Stimulated activated CD4-positive, alpha-beta T cell treated with anti-CD3 and anti-CD28 coated beads, Interleukin-4, amount 100 ng/mL, for 1 hour (primary cell): Measurements from ENCODE around the gene NT5C.

ENCODE experiments used
- DNase-seq: peaks from one replicate; pipeline ENCODE4 v3.0.0-alpha.2; 2020

Gene NT5C

DNA sequence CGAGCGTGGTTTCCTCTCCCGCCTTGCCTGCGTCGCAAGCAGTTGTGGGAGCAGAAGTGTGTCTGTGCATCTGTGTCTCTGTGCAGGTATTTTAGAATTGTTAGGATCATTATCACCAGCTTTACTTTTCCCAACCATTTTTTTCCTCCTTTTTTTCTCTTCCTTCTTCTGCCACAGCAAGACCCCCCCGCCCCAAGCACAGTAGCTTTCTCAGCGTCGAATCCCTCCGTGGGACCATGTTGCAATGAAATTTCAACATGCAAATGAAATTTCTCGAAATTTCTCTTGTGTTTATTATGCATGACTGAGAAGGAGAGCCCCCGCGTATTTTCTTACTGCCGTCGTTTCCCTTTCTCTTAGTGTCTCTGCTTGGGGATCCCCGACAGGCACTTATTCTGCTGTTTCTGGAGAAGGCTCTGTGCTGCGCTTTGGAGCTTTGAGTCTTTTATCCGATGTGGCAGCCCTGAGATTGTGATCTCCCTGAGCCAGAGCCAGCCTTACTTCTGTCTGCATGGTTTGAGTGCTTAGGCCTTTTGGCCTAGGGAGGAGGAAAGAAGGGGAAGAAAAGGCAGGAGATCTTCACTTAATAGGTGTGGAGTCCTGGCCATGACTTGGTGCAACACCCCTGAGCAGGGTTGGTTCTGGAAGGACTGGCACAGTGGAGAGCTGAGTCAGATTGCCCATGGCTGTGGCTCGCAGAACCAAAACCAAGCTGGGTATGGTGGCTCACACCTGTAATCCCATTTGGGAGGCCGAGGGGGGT lies 16.8 kb downstream of the NT5C start:
- DNase-seq, result no peak

DNA sequence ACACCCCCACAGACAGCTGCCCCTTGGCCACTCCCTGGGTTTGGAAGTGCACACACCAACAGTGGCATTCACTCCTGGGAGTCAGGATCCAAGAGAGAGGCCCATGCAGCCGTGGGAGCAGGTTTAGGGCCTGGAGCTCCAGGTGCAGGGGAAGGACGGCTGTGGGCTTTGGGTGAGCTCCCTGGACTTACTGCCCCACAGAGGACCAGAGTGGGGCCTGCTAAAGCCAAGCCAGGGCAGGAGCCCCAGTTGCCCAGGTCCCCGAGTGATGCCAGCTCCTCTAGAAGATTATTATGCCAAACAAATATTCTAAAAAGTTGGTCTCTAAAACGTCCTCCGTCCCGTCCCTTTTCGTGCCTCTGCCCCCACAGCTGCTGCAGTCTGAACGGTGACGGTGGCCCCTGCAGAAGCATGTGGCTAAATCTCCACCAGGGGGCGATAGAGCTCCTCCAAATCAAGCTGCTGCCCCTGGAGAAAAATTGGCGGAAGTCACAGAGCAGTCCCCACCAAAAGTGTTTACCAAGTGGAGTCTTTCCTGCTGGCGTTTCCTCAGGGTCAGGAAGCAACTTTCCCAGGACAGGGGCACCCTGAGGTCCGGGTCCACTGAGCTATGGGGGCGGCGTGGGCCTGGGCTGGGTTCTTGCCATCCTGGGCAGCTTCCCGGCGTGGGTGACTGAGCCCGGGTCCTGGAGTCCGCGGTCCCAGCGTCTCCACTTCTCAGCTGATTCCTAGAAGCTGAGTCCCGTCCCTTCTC lies 17.6 kb downstream of the NT5C start:
- peak; percentile 83 for DNase-seq

DNA sequence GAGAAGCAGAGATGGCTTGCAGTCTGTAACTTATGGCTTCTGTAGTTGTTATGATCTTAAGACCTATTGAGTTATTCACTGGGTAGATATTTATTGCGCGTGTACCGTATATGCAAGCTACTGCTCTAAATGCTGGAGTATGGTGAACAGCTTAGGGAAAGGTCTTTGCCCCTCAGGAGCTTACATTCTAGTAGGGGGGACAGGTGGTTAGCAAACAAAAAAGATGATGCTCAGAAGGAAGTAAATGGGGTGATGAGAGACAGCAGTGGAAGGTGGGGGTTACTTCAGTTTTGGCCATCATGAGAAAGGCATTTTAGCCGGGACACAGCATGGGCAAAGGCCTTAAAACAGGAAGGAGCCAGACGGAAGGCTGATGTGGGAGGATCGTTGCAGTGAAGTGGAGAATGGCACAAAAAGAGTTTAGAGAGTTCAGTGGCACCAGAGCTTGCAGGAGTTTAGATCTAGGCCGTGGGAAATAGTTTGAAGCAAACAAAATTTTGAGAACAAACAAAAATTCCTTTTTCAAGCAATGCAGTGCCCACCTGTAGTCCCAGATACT lies 19.7 kb downstream of the NT5C start:
- DNase-seq, result no peak

DNA sequence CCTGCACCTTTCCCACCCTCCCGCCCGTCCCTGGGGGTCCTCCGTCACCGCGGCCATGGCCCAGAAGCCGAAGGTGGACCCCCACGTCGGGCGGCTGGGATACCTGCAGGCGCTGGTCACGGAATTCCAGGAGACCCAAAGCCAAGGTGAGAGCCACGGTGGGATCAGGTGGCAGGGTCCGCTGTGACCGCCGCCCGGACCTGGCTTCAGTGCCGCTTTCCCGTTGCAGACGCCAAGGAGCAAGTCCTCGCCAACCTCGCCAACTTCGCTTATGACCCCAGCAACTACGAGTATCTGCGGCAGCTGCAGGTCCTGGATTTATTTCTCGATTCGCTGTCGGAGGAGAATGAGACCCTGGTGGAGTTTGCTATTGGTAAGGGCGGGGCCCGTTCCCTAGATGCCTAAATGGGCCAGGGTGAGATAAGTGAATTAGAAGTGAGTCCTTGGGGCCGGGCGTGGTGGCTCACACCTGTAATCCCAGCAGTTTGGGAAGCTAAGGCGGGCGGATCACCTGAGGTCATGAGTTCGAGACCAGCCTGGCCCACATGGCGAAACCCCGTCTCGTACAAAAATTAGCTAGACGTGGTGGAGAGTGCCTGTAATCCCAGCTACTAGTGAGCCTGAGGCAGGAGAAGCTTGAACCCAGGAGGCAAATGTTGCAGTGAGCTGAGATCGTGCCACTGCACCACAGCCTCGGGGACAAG lies 21.2 kb downstream of the NT5C start:
- DNase-seq, result no peak

DNA sequence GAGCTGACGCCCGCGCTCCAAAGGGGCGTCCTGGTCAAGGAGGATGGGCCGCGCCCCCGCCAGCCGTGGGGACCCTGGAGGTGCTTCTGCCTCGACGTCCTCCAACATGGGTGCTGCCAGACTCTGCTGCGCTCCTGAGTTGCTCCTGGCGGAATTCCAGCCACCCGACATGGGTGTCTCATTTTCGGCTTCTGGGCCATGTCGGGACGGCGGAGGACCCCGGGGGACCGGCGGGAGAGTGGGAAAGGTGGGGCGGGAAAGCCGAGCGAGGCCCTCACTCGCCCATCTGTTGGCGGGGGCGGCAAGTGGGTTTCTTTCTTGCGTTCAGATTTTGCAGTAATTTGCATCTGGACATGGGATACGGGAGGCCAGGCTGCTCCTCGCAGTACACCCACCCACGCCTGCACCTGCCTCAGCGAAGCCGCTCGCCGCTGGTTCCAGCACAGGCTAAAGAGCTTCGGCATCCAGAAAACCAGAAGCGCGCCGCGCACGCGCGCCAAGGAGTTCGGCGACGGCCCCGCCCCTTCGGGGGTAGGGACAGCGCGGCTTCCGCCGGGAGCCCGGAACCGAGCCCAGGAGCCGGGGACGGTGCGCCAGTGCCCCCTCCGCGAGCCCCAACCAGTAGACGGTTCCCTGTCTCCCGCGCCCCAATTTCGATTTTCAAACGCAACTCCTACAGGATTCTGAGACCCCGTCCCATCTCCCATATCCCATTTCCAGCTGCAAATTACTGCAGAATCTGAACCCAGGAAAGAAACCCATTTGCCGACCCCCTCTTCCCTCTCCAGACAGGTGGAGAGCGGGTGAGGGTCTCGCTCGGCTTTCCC lies 21.9 kb downstream of the NT5C start, which contains the start of gene ARMC7:
Gene ARMC7 (plus strand): TSS at position 563 of the 827 bp plus-strand sequence. CDS start 320 bp downstream, outside the sequence.
- peak; percentile 93 for DNase-seq

DNA sequence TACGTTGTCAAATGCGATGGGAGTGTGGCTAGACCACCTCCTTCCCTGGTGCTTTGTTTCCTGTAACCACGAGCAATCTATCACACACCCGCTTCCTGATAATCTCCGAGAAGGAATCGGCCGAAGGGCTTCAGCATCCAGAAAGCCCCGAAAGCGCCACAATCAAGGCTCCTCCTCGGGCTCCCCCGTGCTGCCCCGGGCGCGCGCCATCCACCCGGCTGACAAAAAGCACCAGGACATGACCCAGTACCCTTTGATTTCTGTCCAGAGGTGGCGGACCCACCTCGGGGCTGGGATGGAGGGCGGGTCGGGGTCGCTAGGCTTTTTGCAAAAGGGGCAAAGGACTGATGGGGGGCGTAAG lies 22.5 kb downstream of the NT5C start:
- no peak for DNase-seq

DNA sequence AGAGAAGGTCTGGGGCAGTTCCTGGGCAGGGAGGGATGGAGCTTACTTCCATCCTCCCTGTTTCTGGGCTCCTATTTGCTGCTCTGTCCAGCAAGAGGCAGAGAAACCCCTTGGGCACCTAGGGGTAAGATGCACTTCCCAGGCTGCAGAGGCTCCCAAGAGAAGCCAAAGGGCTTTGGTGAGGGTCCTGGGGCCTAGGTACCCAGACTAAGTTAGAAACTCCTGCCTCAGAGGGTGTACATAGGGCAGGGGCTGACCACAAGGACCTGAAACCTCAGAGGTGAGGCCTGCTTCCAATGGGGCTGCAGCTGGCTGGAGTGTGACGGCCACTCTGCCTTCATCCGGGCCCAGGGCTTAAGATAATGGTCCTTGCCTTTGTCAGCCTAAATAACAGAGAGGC lies 23.3 kb downstream of the NT5C start:
- DNase-seq, result no peak

DNA sequence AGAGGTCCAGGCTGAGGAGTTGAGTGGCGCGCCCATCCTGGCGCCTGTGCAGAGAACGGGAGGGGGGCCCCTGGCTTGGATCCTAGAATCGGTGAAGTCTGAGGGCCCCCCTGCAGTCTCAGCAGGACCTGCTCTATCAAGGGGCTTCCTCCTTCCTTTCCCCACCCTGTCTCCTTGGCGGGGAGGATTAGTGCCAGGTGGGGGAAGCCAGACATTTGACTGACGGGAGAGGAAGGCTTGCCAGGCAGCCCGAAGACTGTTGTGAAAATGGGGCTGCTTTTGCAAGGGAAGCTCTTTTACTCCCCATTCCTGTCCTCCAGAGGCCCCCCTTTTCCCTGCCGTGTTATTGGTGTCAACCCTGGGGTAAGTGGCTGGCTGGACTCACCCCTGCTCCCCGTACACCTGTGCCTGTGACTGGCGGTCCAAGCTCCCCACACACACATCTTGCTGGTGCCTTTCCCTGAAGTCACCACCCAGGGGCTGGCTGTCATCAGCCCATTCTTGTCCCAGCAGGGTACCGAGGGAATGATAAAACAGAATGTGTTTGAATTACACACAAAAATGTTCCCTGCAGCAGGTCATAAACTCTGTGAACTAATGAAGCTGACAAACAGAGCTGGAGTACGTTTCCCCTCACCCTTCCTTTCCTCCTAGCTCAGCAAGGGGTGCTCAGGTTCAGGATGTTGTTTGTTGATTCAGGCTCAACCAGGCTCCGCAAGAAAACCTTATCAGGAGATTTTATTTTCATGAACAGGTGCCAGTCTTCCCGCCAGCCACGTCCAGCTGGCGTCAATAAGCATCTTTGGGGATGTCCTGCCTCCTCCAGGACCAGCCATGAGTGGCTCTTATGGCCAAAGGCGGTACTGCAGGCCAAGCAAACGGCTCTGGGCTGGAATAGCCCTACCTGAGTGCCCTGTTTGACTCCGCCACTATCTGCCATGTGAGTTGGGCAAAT lies 26.1 kb downstream of the NT5C start:
- no peak for DNase-seq

DNA sequence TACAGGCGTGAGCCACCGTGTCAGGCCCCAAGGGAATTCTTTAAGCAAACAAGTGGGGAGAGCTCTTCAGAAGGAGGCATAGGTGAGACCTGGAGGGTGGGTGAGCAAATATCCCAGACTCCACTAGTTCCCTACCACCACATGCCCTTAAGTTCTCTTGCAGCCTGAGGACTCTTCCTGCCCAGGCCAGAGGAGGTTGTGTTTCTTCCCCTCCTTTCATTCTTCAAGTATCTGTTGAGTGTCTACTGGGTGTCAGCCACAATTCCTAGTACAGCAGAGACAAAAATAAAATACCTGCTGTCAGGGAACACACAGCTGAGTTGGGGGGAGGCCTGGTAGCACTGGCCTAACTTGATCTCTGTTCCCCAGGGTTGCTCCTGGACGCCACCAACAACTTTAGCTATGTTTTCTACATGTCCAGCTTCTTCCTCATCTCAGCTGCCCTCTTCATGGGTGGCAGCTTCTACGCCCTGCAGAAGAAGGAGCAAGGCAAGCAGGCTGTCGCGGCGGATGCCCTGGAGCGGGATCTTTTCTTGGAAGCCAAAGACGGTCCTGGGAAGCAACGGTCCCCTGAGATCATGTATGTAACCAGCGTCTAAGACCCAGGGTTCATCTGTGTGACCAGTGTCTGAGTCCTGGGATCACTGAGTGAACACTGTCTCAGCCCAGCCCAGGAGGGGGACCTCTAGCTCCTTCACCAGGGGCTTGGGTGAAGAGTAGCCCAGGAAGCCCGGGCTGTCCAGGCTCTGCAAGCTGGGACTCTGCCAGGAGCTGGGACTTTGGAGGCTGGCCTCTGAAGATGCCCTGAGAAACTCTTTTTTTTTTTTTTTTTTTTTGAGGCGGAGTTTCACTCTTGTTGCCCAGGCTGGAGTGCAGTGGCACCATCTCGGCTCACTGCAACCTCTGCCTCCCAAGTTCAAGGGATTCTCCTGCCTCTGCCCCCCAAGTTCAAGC lies 27.7 kb downstream of the NT5C start:
- no peak for DNase-seq

DNA sequence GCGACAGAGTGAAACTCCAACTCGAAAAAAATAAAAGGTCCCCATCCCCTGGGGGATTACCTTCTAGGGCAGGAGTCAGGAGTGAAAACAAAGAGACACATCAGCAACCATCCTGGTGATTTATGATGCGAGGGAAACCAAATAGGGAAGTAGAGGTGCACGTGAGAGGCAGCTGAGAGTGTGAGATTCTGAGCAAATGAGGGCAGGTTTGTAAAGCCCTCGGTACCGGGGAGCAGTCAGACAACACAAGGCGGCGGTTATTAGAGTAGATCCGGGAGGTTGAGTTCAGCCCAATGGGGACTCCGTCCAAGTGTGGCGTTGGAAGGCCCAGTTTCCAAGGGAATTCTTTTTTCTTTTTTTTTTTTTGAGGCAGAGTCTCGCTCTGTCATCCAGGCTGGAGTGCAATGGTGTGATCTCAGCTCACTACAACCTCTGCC lies 29.1 kb downstream of the NT5C start:
- DNase-seq, result no peak

DNA sequence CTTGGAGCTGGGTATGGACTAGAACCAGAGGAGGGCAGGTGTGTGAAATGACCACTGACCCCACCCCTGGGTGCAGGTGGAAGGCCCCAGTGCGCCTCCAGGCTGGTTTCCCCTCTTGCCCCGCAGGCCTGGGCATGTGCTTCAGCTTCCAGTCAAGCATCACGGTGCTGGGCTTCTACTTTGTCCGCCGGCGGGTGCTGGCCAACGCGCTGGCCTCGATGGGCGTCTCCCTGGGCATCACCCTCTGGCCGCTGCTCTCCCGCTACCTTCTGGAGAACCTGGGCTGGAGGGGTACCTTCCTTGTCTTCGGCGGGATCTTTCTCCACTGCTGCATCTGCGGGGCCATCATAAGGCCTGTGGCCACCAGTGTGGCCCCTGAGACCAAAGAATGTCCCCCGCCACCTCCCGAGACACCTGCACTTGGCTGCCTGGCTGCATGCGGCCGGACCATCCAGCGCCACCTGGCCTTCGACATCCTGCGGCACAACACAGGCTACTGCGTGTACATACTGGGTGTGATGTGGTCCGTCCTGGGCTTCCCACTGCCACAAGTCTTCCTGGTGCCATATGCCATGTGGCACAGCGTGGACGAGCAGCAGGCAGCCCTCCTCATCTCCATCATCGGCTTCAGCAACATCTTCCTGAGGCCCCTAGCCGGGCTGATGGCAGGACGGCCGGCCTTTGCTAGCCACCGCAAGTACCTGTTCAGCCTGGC lies 31.5 kb downstream of the NT5C start:
- DNase-seq, result no peak

DNA sequence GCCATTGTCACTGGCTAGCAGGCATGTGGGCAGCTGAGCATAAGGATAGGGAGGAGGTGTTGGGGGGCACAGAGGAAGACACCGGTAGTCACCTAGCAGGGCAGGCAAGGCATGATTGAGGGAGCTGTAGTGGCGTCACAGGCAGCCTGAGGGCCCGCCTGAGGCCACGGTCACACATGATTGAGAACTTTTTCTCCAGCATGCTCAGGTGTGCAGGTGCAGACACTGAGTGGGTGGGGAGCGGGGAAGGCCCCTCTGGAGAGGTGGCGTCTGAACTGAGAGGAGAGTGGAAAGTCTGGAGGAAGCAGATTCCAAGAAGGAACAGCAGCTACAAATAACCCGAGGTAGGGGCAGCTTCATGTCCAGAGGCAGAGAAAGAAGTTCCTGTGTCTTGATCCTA lies 32.7 kb downstream of the NT5C start:
- DNase-seq, result no peak

DNA sequence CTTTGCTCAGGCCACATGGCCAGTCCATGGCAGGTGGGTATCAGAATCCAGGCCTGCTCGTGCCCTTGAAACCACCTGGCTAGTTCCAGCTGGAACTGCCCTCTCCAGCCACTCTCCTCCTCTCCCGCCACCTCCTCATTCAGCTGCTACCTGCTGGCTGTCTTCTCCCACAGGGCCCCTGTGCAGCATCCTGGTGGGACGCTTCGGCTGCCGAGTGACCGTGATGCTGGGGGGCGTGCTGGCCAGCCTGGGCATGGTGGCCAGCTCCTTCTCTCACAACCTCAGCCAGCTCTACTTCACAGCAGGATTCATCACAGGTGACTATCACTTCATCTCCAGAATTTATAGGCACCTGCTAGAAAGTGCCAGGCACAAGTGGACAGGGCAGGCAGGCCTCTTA lies 33.7 kb downstream of the NT5C start:
- DNase-seq, result no peak

DNA sequence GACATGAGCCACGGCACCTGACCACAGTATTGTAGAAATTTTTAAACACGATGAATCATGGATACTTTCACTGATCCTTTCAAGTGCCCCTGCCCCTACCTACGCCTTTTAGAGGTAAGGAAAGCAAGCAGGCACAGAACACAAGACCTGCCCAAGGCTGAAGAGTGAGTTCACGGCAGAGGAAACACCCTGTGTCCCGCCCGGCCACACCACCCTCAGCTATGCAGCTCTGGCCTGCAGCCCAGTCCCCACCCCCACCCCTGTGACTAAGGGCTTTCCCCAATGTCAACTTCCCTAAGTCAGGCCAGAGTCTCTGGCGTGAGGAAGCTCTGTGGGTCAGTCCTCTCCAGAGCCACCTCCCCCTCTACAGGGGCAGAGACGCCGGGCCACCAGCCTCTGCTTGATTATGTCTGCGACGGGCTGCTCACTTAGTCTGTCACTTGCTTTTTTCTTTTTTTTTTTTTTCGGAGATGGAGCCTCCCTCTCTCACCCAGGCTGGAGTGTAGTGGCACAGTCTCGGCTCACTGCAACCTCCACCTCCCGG lies 35.4 kb downstream of the NT5C start:
- DNase-seq, result no peak

DNA sequence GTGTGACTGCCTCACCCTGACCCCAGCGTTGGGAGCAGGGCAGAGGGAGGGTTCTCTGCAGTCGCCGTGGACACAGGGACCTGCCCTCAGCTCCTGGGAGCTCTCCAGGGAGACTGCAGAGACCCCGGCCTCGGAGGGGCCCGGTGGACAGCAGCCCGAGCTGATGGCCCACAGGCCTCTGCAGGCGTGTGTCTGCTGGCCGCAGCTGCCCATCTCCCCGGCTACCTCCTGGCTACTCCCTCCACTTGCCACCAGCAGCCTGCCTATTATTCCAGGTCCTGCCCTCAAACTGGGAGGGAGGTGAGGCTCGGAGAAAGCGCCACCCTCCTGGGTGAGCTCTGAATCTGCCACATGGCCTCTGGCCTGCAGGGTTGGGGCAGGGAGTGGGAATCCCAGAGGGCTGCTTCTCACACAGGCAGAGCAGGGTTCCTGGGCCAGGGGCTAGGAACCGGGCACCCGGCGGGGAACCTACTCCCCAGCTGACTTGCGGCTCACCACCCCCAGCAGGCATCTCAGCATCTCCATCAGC lies 36.6 kb downstream of the NT5C start:
- no peak for DNase-seq

DNA sequence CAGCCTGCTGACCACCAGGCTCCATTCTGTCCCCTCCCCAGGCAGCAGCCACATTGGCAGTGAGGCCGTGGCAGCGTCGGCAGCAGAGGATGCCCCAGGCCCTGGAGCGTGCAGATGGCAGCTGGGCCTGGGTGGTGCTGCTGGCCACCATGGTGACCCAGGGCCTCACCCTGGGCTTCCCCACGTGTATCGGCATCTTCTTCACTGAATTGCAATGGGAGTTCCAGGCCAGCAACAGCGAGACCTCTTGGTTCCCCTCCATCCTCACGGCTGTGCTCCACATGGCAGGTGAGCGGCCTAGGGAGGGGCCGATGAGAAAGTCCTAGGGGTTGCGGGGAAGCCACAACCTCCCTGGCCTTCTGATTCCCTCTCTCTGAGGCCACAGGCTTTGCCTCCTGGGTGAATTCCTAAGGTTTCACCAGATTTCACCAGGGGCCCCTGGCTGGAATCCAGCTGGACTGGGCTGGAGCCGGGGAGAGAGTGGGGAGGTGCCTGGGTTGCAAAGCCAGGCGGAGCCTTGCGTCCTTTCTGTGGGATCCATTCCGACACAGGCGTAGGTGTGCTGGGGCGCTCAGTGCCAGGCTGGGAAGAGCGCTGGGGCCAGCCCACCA lies 37.9 kb downstream of the NT5C start:
- DNase-seq, result no peak

DNA sequence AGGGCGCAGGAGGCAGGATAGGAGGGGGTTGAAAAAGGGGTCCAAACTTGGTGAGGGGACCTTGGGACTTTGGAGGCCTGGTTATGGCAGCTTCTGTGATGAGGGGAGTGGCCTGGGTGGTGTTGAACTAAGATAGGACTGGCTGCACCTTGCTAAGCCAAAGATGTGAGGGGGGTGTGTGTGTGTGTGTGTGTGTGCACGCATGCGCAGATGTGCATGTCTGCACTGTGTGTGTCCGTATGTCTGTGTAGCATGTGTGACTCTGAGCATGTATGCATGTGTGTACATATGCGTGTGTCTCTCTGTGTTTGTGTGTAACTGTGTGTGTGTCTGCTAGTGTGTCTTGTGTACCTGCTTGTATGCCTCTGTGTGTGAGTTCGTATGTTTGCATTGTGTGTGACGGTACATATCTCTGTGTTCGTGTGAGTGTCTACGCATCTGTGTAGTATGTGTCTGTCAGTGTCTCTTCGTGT lies 39.7 kb downstream of the NT5C start:
- DNase-seq, result no peak
